T-helper 9 cell (primary cell): ENCODE results near the gene PTPRS.
"Not testable (repeated sequence)": the region's sequence is repeated elsewhere in the genome, so short reads cannot be mapped to it uniquely, and the experiment has no call there.

Source experiments
- DNase-seq: peaks from one replicate; pipeline ENCODE4 v3.0.0-alpha.2; 2020

Gene PTPRS

DNA sequence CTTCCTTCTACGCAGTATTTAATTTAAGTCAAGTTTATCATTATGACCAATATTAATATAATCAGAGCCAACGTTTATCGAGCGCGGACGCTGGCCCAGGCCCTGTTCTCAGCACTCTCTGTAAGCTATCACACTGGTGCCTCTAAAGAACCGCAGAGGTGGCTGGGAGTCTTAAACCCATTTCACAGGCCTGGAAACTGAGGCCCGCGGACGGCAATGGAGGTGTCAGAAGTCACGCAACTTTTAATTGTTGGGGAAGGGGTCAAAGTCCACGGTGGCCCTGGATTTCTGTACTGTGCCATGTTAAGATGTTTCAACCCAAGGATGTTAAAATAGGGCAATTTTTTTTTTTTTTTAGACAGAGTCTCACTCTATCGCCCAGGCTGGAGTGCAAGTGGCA is 8.8 kb downstream of the PTPRS start:
- no peak for DNase-seq

- DNase-seq = no peak
Measured at GRCh38 chr19:5330307-5330720, 10.3 kb downstream of the PTPRS start.

- DNase-seq = no peak
Measured at GRCh38 chr19:5329141-5329540, 11.5 kb downstream of the PTPRS start.

DNA sequence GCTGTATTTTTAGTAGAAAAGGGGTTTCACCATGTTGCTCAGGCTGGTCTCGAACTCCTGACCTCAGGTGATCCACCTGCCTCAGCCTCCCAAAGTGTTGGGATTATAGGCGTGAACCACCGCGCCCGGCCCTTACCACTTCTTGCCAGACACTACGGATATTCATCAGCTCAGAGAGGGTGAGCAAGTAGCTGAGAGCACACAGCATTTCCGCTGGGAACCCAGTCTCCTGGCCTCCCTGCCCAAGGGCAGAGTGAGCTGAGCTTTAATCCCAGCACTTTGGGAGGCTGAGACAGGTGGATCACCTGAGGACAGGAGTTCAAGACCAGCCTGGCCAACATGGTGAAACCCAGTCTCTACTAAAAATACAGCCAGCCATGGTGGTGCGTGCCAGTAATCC is 12.2 kb downstream of the PTPRS start:
- not testable (repeated sequence) for DNase-seq

- no peak for DNase-seq
Measured at GRCh38 chr19:5326986-5327623, 13.5 kb downstream of the PTPRS start.

DNA sequence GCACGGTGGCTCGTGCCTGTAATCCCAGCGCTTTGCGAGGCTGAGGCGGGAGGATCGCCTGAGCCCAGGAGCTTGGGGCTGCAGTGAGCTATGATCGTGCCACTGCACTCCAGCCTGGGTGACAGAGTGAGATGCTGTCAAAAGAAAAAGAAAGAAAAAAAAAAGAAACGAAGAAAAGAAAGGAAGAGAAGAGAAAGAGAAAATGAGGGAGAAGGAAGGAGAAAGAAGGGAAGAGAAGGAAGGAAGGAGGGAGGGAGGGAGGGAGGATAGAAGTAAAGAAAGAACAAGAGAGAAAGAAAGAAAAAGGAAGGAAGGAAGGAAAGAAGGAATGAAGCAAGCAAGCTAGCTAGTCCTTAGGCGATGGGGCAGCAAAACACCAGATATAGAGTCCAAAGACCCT is 14.1 kb downstream of the PTPRS start:
- DNase-seq = no peak

- DNase-seq = no peak
Measured at GRCh38 chr19:5324947-5325346, 15.7 kb downstream of the PTPRS start.

DNA sequence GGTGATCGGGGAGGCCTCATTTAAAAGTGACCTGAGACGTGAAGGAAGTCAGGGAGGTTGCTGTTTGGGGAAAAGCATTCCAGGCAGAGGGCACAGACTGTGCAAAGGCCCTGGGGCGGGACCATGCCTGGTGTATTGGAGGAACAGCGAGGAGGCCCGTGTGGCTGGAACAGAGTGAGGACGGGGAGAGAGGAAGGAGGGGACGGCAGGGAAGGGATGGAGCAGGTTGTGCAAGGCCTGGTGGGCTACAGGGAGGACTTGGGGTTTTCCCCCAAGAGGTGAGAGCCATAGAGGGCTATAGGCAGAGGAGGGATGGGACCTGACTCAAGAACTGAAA is 17.2 kb downstream of the PTPRS start:
- DNase-seq = no peak

- DNase-seq = no peak
Measured at GRCh38 chr19:5321851-5322681, 18.5 kb downstream of the PTPRS start.

GRCh38 chr19:5321066-5321642 is 19.5 kb downstream of the PTPRS start:
- no peak for DNase-seq

GRCh38 chr19:5319516-5319915 is 21.1 kb downstream of the PTPRS start:
- DNase-seq = no peak

- no peak for DNase-seq
Measured at GRCh38 chr19:5318306-5318705, 22.3 kb downstream of the PTPRS start.

GRCh38 chr19:5317321-5317720 is 23.3 kb downstream of the PTPRS start:
- no peak for DNase-seq

DNA sequence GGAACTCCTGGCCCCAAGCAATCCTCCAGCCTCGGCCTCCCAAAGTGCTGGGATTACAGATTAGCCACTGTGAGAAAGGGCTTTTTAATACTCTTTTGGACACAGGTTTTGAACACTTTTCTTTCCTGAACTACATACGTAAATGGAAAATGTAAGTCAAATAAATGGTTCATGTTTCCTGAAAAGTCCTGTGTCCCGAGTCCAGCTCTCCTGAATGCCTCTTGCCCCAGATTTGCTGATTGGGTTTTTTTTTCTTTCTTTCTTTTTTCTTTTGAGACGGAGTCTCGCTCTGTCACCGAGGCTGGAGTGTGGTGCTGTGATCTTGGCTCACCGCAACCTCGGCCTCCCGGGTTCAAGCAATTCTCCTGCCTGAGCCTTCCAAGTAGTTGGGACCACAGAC is 24.5 kb downstream of the PTPRS start:
- no peak for DNase-seq

DNA sequence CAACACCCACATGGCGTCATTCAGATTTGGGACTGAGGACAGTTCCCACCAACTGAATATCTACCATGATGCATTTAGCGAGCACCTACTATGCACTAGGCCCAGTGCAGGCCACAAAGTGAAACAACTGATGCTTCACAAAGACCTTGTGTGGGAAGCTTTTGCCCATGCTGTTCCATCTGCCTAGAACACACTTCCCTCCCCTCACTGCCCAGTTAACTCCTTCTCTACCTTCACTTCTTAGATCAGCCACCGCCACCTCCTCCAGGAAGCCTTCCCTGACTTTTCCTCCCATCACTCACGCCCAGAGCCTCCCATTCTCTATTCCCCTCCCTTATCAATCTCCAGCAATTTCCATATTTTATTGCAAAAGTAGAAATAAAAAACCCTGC is 25.7 kb downstream of the PTPRS start:
- DNase-seq = no peak

DNA sequence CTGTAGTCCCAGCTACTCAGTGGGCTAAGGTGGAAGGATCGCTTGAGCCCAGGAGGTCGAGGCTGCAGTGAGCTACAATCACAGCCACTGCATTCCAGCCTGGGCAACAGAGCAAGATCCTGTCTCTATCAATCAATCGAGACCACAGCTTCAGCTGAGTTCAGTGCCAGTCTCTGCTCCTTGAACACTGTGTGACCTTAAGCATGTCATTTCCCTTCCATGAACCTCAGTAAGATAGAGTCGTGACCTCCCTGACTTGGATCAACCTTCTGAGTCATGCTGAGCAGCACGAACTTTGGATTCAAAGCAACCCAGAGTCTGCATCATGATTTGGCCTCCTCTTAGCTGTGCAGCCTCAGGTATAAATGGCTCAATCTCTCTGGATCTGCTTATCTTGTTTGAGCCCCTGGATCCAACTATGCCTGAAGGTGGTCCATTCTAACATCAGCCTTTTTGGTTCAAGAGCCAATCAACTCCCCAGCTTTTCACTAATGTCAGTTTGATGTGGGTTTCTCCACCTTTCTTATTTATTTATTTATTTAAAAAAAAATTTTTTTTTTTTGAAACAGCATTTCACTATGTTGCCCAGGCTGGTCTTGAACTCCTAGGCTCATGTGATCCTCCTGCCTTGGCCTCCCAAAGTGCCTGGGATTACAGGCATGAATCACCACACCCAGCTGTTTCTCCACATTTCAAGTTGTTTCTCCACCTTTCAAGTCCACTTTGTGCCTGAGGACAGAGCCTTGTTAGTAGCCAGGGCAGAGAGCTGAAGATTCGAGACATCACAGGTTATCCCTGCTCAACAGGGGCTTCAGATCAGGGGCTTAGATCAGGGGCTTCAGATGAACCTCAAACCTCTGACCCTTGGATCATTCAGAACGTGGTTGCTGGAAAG is 26.4 kb downstream of the PTPRS start:
- no peak for DNase-seq

- no peak for DNase-seq
Measured at GRCh38 chr19:5313307-5313706, 27.3 kb downstream of the PTPRS start.

DNA sequence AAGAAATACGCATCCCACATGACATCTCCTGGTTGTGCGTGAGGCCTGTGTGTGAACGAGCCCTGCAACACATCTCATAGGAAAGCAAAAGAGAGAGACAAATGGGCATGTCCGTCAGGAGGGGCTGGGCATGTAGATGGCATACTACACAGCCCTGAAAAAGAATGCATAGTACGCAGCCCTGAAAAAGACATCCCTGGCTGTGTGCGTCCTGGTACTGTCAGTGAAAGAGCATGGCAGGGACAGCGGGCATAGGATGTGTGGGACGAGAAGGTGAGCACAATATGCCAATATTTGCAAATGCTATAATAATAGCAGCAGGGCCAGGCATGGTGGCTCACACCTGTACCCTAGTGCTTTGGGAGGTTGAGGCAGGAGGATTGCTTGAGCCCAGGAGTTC is 28.6 kb downstream of the PTPRS start:
- no peak for DNase-seq

DNA sequence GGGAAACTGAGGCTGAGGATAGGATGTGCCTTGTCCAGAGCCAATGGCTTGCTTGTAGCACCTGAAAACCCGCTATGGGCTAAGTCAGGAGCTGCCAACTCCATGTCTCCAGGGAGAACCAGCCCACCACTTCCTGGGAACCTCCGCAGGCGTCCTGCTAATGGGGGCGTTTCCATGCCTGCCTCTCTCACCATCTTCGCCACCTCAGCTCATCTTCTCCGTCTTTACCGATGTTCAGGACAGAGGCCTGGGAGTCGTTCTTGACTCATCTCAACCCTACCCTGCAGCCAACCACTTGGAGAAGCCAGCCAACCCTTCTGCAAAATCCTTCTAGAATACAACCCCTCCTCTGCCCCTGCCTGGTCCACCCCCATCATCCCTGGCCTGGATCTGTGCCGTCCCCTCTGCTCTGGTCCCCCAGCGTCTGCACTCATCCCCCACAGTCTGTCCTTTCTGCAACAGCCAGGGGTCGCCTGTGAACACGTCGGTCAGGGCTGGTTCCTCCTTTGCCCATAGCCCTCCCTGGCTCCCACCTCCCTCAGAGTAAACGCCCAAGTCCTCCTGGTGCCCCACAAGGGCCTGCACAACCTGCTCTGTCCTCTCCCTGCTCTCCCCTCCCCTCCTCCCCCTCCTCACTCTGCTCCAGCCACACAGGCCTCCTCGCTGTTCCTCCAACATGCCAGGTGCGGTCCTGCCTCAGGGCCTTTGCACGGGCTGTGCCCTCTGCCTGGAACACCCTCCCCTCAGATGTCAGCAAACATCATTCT is 31.0 kb downstream of the PTPRS start:
- DNase-seq = no peak

DNA sequence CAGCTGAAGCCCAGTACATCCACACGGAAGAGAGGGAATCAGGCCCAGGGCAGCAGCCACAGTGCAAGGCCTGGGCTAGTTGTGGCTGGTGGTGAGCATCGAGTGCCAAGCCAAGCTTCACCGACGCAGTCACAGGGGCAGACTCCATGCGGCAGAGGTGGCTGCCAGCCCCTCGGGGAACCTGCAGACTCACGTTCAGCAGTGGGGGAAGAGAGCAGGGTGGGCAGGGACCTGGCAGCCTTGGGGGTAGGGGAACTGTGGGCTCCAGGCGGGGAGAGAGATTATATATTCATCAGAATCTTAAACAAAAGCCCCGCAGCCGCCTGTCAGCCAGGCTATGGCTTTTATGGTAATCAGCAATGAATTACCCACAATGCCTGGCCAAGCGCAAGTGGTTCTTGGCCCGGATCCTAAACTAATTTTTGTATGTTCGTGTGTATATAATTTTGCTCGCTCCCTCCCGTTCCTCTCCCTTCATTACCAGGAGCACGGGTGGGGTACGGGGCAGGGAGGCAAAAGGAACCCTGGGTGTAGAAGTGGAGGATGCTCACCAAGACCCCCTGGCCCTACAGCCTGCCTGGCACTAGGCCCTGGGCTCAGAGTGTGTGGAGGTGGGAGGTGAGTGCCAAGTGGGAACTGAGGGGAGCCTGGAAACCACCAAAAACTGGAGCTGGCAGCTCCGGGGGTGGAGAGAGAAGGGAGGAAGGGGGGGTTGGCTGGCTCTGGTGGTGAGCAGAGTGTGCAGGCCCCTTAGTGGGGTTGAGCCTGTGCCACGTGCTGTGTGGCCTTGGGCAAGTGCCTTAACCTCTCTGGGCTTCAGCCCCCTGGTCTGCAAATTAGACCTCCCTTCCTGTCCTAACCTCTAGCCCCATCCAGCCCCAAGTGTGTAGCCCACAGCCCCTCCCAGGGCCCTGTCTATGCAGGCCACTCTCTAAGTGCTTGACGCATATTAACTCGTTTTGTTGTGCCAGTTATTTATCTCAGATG is 31.9 kb downstream of the PTPRS start:
- DNase-seq = no peak

- no peak for DNase-seq
Measured at GRCh38 chr19:5307655-5308054, 33.0 kb downstream of the PTPRS start.
